ENCODE results near the gene LACC1. TPM values are rescaled to one million over a fixed set of nuclear protein-coding genes. Genes with fewer than 3 reads are reported as not detected.

The LACC1 gene
- total and polyA plus RNA-seq, 2 of the 13 experiments (the other 11 are each of a cell fraction or from before 2014, with no cell fraction given) = 0.92 to 1.7 TPM

DNA sequence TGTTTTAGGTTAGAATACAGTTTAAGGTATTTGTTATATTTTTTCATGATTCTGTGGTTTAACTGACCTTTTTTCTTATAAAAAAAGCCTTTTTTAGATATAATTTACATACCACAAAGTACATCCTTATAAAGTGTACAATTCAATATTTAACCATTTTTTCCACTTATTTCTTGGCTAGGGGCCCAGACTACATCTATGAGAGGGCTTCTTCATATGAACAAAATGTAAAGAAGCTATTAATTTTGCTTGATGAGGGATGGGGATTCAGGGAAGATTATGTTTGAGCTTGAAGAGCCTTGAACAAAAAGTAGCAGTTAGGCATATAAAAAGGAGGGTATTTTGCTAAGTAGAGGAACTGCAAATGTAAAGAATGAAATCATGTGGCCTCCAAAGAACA, 2.4 kb upstream of the LACC1 start:
- Histone ChIP-seq H3K4me3 (replicated peaks in 1 of 3; ENCODE audit: insufficient read depth in 1 of 3, low read depth in 2 of 3, low read length in 3 of 3) (no peak overlapping the region), H3K9ac (ENCODE audit: insufficient read depth, low read depth, low read length) (no peak overlapping the region), H4K20me1 (ENCODE audit: insufficient read depth, low read length) (no peaks in the 10 kb centered on the region), H3K36me3 (replicated peaks in 1 of 2; ENCODE audit: control insufficient read depth in 1 of 2, insufficient read depth in 2 of 2, low read length in 2 of 2) (no peaks in the 10 kb centered on the region), H3K4me2 (ENCODE audit: low read depth, low read length) (no peak overlapping the region), H3K79me2 (ENCODE audit: insufficient read depth, low read length) (no peaks in the 10 kb centered on the region), H3K27me3 (ENCODE audit: control insufficient read depth in 1 of 2, insufficient read depth in 2 of 2, low read length in 2 of 2) (peaks cover 0 to 2% of the 10 kb centered on the region in 2 experiments; a peak in 2 of 5 replicates), H2AFZ (ENCODE audit: low read length) (no peak overlapping the region), H3K27ac (ENCODE audit: extremely low read length, insufficient read depth, low read length) (no peak overlapping the region), H3K4me1 (ENCODE audit: insufficient read depth, low read length) (peaks cover 20% of the 10 kb centered on the region), H3K9me3 (ENCODE audit: low read length) (no peaks in the 10 kb centered on the region)
- ChIA-PET POLR2A (no interaction called here), CTCF (ENCODE audit: low intra/inter-chr PET ratio, low total read pairs) (no interaction called here)
- DNase-seq (ENCODE audit: low spot score) (no peak), FAIRE-seq (no peak), ATAC-seq (no peak)
- intact Hi-C loops (cut with micrococcal nuclease; ENCODE audit: unreplicated experiment) = no loop called here
- BruUV-seq (replicated peaks) = no TSS peak
- in situ Hi-C loops (cut with HindIII; ENCODE audit: extremely low pct_ligation_motif_present, low pct_unique_long_range_greater_than_20kb) = no loop called here
- TF ChIP-seq, protein P1, sequence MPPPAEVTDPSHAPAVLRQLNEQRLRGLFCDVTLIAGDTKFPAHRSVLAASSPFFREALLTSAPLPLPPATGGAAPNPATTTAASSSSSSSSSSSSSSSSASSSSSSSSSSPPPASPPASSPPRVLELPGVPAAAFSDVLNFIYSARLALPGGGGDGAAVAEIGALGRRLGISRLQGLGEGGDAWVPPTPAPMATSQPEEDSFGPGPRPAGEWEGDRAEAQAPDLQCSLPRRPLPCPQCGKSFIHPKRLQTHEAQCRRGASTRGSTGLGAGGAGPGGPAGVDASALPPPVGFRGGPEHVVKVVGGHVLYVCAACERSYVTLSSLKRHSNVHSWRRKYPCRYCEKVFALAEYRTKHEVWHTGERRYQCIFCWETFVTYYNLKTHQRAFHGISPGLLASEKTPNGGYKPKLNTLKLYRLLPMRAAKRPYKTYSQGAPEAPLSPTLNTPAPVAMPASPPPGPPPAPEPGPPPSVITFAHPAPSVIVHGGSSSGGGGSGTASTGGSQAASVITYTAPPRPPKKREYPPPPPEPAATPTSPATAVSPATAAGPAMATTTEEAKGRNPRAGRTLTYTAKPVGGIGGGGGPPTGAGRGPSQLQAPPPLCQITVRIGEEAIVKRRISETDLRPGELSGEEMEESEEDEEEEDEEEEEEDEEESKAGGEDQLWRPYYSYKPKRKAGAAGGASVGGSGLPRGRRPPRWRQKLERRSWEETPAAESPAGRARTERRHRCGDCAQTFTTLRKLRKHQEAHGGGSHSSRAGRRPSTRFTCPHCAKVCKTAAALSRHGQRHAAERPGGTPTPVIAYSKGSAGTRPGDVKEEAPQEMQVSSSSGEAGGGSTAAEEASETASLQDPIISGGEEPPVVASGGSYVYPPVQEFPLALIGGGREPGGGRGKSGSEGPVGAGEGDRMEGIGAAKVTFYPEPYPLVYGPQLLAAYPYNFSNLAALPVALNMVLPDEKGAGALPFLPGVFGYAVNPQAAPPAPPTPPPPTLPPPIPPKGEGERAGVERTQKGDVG (CRISPR knock-in tag; IDR thresholded peaks at IDR 0.05; ENCODE audit: borderline replicate concordance) = no peak
- TF ChIP-seq HHEX (CRISPR knock-in tag; IDR thresholded peaks at IDR 0.05) = no peak
- no peak for TF ChIP-seq CAMTA2 (CRISPR knock-in tag; IDR thresholded peaks at IDR 0.05; ENCODE audit: borderline replicate concordance)
- TF ChIP-seq, protein P2, sequence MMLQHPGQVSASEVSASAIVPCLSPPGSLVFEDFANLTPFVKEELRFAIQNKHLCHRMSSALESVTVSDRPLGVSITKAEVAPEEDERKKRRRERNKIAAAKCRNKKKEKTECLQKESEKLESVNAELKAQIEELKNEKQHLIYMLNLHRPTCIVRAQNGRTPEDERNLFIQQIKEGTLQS (CRISPR knock-in tag; IDR thresholded peaks at IDR 0.05) = no peak
- TF ChIP-seq, protein P3, sequence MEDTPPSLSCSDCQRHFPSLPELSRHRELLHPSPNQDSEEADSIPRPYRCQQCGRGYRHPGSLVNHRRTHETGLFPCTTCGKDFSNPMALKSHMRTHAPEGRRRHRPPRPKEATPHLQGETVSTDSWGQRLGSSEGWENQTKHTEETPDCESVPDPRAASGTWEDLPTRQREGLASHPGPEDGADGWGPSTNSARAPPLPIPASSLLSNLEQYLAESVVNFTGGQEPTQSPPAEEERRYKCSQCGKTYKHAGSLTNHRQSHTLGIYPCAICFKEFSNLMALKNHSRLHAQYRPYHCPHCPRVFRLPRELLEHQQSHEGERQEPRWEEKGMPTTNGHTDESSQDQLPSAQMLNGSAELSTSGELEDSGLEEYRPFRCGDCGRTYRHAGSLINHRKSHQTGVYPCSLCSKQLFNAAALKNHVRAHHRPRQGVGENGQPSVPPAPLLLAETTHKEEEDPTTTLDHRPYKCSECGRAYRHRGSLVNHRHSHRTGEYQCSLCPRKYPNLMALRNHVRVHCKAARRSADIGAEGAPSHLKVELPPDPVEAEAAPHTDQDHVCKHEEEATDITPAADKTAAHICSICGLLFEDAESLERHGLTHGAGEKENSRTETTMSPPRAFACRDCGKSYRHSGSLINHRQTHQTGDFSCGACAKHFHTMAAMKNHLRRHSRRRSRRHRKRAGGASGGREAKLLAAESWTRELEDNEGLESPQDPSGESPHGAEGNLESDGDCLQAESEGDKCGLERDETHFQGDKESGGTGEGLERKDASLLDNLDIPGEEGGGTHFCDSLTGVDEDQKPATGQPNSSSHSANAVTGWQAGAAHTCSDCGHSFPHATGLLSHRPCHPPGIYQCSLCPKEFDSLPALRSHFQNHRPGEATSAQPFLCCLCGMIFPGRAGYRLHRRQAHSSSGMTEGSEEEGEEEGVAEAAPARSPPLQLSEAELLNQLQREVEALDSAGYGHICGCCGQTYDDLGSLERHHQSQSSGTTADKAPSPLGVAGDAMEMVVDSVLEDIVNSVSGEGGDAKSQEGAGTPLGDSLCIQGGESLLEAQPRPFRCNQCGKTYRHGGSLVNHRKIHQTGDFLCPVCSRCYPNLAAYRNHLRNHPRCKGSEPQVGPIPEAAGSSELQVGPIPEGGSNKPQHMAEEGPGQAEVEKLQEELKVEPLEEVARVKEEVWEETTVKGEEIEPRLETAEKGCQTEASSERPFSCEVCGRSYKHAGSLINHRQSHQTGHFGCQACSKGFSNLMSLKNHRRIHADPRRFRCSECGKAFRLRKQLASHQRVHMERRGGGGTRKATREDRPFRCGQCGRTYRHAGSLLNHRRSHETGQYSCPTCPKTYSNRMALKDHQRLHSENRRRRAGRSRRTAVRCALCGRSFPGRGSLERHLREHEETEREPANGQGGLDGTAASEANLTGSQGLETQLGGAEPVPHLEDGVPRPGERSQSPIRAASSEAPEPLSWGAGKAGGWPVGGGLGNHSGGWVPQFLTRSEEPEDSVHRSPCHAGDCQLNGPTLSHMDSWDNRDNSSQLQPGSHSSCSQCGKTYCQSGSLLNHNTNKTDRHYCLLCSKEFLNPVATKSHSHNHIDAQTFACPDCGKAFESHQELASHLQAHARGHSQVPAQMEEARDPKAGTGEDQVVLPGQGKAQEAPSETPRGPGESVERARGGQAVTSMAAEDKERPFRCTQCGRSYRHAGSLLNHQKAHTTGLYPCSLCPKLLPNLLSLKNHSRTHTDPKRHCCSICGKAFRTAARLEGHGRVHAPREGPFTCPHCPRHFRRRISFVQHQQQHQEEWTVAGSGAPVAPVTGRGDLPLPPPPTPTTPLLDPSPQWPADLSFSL (CRISPR knock-in tag; IDR thresholded peaks at IDR 0.05) = no peak
- TF ChIP-seq ATF7 (IDR thresholded peaks at IDR 0.05) = no peak
- no peak for TF ChIP-seq ATF7 (CRISPR knock-in tag; IDR thresholded peaks at IDR 0.05)
- TF ChIP-seq ZNF841 (CRISPR knock-in tag; IDR thresholded peaks at IDR 0.05; ENCODE audit: borderline replicate concordance) = no peak
- TF ChIP-seq ZSCAN22 (CRISPR knock-in tag; IDR thresholded peaks at IDR 0.05) = no peak
- TF ChIP-seq, protein P4, sequence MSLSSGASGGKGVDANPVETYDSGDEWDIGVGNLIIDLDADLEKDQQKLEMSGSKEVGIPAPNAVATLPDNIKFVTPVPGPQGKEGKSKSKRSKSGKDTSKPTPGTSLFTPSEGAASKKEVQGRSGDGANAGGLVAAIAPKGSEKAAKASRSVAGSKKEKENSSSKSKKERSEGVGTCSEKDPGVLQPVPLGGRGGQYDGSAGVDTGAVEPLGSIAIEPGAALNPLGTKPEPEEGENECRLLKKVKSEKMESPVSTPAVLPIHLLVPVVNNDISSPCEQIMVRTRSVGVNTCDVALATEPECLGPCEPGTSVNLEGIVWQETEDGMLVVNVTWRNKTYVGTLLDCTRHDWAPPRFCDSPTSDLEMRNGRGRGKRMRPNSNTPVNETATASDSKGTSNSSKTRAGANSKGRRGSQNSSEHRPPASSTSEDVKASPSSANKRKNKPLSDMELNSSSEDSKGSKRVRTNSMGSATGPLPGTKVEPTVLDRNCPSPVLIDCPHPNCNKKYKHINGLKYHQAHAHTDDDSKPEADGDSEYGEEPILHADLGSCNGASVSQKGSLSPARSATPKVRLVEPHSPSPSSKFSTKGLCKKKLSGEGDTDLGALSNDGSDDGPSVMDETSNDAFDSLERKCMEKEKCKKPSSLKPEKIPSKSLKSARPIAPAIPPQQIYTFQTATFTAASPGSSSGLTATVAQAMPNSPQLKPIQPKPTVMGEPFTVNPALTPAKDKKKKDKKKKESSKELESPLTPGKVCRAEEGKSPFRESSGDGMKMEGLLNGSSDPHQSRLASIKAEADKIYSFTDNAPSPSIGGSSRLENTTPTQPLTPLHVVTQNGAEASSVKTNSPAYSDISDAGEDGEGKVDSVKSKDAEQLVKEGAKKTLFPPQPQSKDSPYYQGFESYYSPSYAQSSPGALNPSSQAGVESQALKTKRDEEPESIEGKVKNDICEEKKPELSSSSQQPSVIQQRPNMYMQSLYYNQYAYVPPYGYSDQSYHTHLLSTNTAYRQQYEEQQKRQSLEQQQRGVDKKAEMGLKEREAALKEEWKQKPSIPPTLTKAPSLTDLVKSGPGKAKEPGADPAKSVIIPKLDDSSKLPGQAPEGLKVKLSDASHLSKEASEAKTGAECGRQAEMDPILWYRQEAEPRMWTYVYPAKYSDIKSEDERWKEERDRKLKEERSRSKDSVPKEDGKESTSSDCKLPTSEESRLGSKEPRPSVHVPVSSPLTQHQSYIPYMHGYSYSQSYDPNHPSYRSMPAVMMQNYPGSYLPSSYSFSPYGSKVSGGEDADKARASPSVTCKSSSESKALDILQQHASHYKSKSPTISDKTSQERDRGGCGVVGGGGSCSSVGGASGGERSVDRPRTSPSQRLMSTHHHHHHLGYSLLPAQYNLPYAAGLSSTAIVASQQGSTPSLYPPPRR (CRISPR knock-in tag; IDR thresholded peaks at IDR 0.05; ENCODE audit: borderline replicate concordance) = no peak

All from HepG2 (cell line).